ENCODE results near the gene HOXD1. TPM values are rescaled to one million over a fixed set of nuclear protein-coding genes. Genes with fewer than 3 reads are reported as not detected.

The HOXD1 gene
- total RNA-seq, 2 donors from 2014 or later: 0.18 TPM

DNA sequence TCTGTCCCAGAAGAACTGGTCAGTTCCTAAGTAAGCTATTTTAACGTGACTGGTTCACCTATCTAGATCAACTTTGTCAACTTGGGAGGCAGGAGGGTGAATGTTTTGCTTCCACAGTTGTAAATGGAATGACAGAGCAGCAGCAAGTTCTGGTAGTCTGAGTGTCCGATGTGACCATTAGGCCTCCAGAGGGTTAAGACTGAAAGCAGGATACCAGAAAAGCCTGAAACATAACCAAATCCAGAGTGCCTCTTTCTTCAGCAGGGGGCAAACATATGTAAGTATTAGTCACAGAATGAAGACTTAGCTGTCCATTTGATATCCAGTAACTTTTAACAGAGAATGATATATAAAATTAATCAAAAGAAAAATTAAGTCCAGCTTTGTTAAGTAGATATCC lies 22.2 kb upstream of the HOXD1 start:
- Mint-ChIP-seq H3K36me3 (ENCODE audit: low read depth) (no peaks in the 10 kb centered on the region), H3K9me3 (no peaks in the 10 kb centered on the region), H3K27me3 (ENCODE audit: insufficient read depth) (peaks cover 99% of the 10 kb centered on the region), H3K4me1 (peaks cover 5% of the 10 kb centered on the region), H3K27ac (no peak overlapping the region), H3K4me3 (no peak overlapping the region)
- TF ChIP-seq CTCF (conservative IDR thresholded peaks at IDR 0.05): no peak
- Histone ChIP-seq H3K36me3 (ENCODE audit: control insufficient read depth, insufficient read depth, low read length) (no peaks in the 10 kb centered on the region), H3K4me3 (ENCODE audit: low read length) (no peak overlapping the region), H3K9ac (ENCODE audit: extremely low read depth, low read length, poor library complexity, severe bottlenecking) (no peak overlapping the region), H3K27me3 (ENCODE audit: control insufficient read depth, insufficient read depth, low read length, poor library complexity, severe bottlenecking) (peaks cover 100% of the 10 kb centered on the region), H3K9me3 (ENCODE audit: control insufficient read depth, low read length) (peaks cover 9% of the 10 kb centered on the region), H3K27ac (ENCODE audit: low read depth, low read length) (no peak overlapping the region), H3K4me1 (ENCODE audit: control insufficient read depth, insufficient read depth, low read length) (no peaks in the 10 kb centered on the region)
- no peak for DNase-seq
- 20 to 33% methylated on average over 2 of the region's 2 CpGs for WGBS, 2 experiments (ENCODE audit: insufficient coverage in 1 of 2, insufficient read length in 1 of 2)

- Histone ChIP-seq H3K27me3 (ENCODE audit: control insufficient read depth, insufficient read depth, low read length, poor library complexity, severe bottlenecking) (peaks cover 100% of the 10 kb centered on the region), H3K36me3 (ENCODE audit: control insufficient read depth, insufficient read depth, low read length) (no peaks in the 10 kb centered on the region), H3K9me3 (ENCODE audit: control insufficient read depth, low read length) (peaks cover 9% of the 10 kb centered on the region), H3K4me3 (ENCODE audit: low read length) (no peak overlapping the region), H3K9ac (ENCODE audit: extremely low read depth, low read length, poor library complexity, severe bottlenecking) (no peak overlapping the region), H3K4me1 (ENCODE audit: control insufficient read depth, insufficient read depth, low read length) (peaks cover 3% of the 10 kb centered on the region), H3K27ac (ENCODE audit: low read depth, low read length) (no peak overlapping the region)
- H3K4me3 Mint-ChIP-seq: no peak overlapping the region
- H3K4me1 Mint-ChIP-seq: peaks cover 6% of the 10 kb centered on the region
- no peak for TF ChIP-seq CTCF (conservative IDR thresholded peaks at IDR 0.05)
- peaks cover 99% of the 10 kb centered on the region for H3K27me3 Mint-ChIP-seq (ENCODE audit: insufficient read depth)
- H3K27ac Mint-ChIP-seq: no peak overlapping the region
- no peaks in the 10 kb centered on the region for H3K36me3 Mint-ChIP-seq (ENCODE audit: low read depth)
- DNase-seq: no peak
- no peaks in the 10 kb centered on the region for H3K9me3 Mint-ChIP-seq
- 54% methylated on average over 1 of the region's 1 CpG; no CpG with 5 or more reads in 1 of the 2 experiments for WGBS, 2 experiments (ENCODE audit: insufficient coverage in 1 of 2, insufficient read length in 1 of 2)
These were observed 21.1 kb upstream of the HOXD1 start for GRCh38 chr2:176167398-176167797.

DNA sequence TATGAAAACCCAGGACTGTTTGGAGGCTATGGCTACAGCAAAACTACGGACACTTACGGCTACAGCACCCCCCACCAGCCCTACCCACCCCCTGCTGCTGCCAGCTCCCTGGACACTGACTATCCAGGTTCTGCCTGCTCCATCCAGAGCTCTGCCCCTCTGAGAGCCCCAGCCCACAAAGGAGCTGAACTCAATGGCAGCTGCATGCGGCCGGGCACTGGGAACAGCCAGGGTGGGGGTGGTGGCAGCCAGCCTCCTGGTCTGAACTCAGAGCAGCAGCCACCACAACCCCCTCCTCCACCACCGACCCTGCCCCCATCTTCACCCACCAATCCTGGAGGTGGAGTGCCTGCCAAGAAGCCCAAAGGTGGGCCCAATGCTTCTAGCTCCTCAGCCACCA lies 19.3 kb upstream of the HOXD1 start:
- no peak overlapping the region for H3K27ac Mint-ChIP-seq
- Histone ChIP-seq H3K36me3 (ENCODE audit: control insufficient read depth, insufficient read depth, low read length) (no peaks in the 10 kb centered on the region), H3K4me3 (ENCODE audit: low read length) (no peak overlapping the region), H3K9ac (ENCODE audit: extremely low read depth, low read length, poor library complexity, severe bottlenecking) (no peak overlapping the region), H3K27ac (ENCODE audit: low read depth, low read length) (no peak overlapping the region), H3K4me1 (ENCODE audit: control insufficient read depth, insufficient read depth, low read length) (peaks cover 8% of the 10 kb centered on the region), H3K9me3 (ENCODE audit: control insufficient read depth, low read length) (peaks cover 3% of the 10 kb centered on the region), H3K27me3 (ENCODE audit: control insufficient read depth, insufficient read depth, low read length, poor library complexity, severe bottlenecking) (peaks cover 100% of the 10 kb centered on the region)
- peaks cover 100% of the 10 kb centered on the region for H3K27me3 Mint-ChIP-seq (ENCODE audit: insufficient read depth)
- WGBS, 2 experiments (ENCODE audit: insufficient coverage in 1 of 2, insufficient read length in 1 of 2): 53 to 80% methylated on average over 1 to 5 of the region's 5 CpGs
- H3K4me3 Mint-ChIP-seq: no peak overlapping the region
- H3K36me3 Mint-ChIP-seq (ENCODE audit: low read depth): no peaks in the 10 kb centered on the region
- no peaks in the 10 kb centered on the region for H3K9me3 Mint-ChIP-seq
- H3K4me1 Mint-ChIP-seq: peaks cover 11% of the 10 kb centered on the region
- DNase-seq: no peak
- TF ChIP-seq CTCF (conservative IDR thresholded peaks at IDR 0.05): no peak
